ENCODE data around the gene MEIKIN. TPM values are rescaled to one million over a fixed set of nuclear protein-coding genes. Genes with fewer than 3 reads are reported as not detected.

The MEIKIN gene
- total RNA-seq, 1 experiment from 2014 or later, result not detected

- H4K20me1 ChIP-seq (ENCODE audit: control insufficient read depth, insufficient read depth, insufficient read length), result no peaks in the 10 kb centered on the region
- no peak overlapping the region for H4K8ac ChIP-seq (replicated peaks; ENCODE audit: insufficient read length, low read depth, low read length)
- H3K9ac ChIP-seq (ENCODE audit: extremely low read depth, insufficient read length, low read length), result no peak overlapping the region
- H3K79me1 ChIP-seq (ENCODE audit: insufficient read depth, low read depth, low read length, poor library complexity, severe bottlenecking), result no peaks in the 10 kb centered on the region
- H3K27ac Mint-ChIP-seq, result no peak overlapping the region
- no peak overlapping the region for H3K18ac ChIP-seq (ENCODE audit: insufficient read length, low read depth, low read length)
- no peak overlapping the region for H3K56ac ChIP-seq (ENCODE audit: insufficient read length, low read depth, low read length)
- no peak overlapping the region for H2AFZ ChIP-seq (ENCODE audit: low read length)
- no peaks in the 10 kb centered on the region for H3K36me3 Mint-ChIP-seq (ENCODE audit: insufficient read depth in 1 of 3, low read depth in 3 of 3)
- no peak overlapping the region for H2BK120ac ChIP-seq (ENCODE audit: low read depth, low read length, poor library complexity, severe bottlenecking)
- H4K5ac ChIP-seq (ENCODE audit: insufficient read length, low read depth, low read length), result no peak overlapping the region
- H2BK5ac ChIP-seq (ENCODE audit: insufficient read length, low read length), result no peak overlapping the region
- no peak overlapping the region for H2BK20ac ChIP-seq (ENCODE audit: low read depth, low read length, poor library complexity, severe bottlenecking)
- no peak overlapping the region for H3K4me2 ChIP-seq (ENCODE audit: insufficient read depth, insufficient read length, low read length)
- no peak overlapping the region for H3K4ac ChIP-seq (ENCODE audit: low read depth, low read length)
- no peaks in the 10 kb centered on the region for H3K4me1 ChIP-seq (ENCODE audit: insufficient read depth, low read length)
- TF ChIP-seq, protein P1, sequence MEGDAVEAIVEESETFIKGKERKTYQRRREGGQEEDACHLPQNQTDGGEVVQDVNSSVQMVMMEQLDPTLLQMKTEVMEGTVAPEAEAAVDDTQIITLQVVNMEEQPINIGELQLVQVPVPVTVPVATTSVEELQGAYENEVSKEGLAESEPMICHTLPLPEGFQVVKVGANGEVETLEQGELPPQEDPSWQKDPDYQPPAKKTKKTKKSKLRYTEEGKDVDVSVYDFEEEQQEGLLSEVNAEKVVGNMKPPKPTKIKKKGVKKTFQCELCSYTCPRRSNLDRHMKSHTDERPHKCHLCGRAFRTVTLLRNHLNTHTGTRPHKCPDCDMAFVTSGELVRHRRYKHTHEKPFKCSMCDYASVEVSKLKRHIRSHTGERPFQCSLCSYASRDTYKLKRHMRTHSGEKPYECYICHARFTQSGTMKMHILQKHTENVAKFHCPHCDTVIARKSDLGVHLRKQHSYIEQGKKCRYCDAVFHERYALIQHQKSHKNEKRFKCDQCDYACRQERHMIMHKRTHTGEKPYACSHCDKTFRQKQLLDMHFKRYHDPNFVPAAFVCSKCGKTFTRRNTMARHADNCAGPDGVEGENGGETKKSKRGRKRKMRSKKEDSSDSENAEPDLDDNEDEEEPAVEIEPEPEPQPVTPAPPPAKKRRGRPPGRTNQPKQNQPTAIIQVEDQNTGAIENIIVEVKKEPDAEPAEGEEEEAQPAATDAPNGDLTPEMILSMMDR (conservative IDR thresholded peaks at IDR 0.05), result no peak
- no peak overlapping the region for H2AK5ac ChIP-seq (ENCODE audit: insufficient read length, low read length)
- H3K27me3 Mint-ChIP-seq (ENCODE audit: low read depth), result no peaks in the 10 kb centered on the region
- H3K27ac ChIP-seq (ENCODE audit: insufficient read length, low read depth, low read length), result no peak overlapping the region
- no peak for DNase-seq
- no peak overlapping the region for H3K23ac ChIP-seq (ENCODE audit: insufficient read length, low read depth, low read length)
- H3K23me2 ChIP-seq (ENCODE audit: insufficient read length, low read depth, low read length, poor library complexity, severe bottlenecking), result no peaks in the 10 kb centered on the region
- no CpG with 5 or more reads among the region's 4 CpGs for WGBS (ENCODE audit: extremely low coverage, insufficient read length, low lambda C conversion rate)
- no peak overlapping the region for H3T11ph ChIP-seq (ENCODE audit: low read length)
- no peak overlapping the region for H4K91ac ChIP-seq (ENCODE audit: insufficient read length, low read depth, low read length)
- H3K9me3 Mint-ChIP-seq, result no peaks in the 10 kb centered on the region
- no peak overlapping the region for H3K14ac ChIP-seq (ENCODE audit: insufficient read depth, low read length)
- no peaks in the 10 kb centered on the region for H3K9me3 ChIP-seq (ENCODE audit: control insufficient read depth, low read depth, low read length)
- H2BK12ac ChIP-seq (ENCODE audit: insufficient read length, low read depth, low read length), result no peak overlapping the region
- H2BK15ac ChIP-seq (ENCODE audit: low read depth, low read length), result no peak overlapping the region
- H3K79me2 ChIP-seq (ENCODE audit: insufficient read depth, low read length), result no peaks in the 10 kb centered on the region
- H3K4me3 Mint-ChIP-seq, result no peak overlapping the region; a peak in 1 of 5 replicates
- no peaks in the 10 kb centered on the region for H3K27me3 ChIP-seq (ENCODE audit: insufficient read depth, low read length)
- H3K4me1 Mint-ChIP-seq, result peaks cover 7 to 9% of the 10 kb centered on the region in 2 experiments
Measured at GRCh38 chr5:131979816-131980215, 34.4 kb upstream of the MEIKIN start.

Data from H9 (cell line).